Body of pancreas (tissue), 4 donors: ENCODE measurements around the gene BRAP. TPM values are rescaled to one million over a fixed set of nuclear protein-coding genes. Genes with fewer than 3 reads are reported as not detected.
A peak's percentile ranks its signal among the peaks of the same experiment; 100 is the strongest.
"Not testable (repeated sequence)": the region's sequence is repeated elsewhere in the genome, so short reads cannot be mapped to it uniquely, and the experiment has no call there.

Experiments
- ATAC-seq: fragments of 150-250 bp; one replicate; pipeline ENCODE4 v1.9.1; 2016
- DNase-seq, 4 donors: peaks; one replicate each; pipeline ENCODE4 v3.0.0-alpha.2; 2019
- H3K27ac ChIP-seq, 4 donors: fragments of 200-600 bp; sonication (generic); 1 replicate in 3 of 4; 2 replicates in 1 of 4; pipeline versions ENCODE4 v1.5.1 to v1.6.1; 2016 to 2019; ENCODE audit warnings: mild to moderate bottlenecking in 1 of 4, mixed read lengths in 1 of 4, moderate library complexity in 1 of 4
- H3K27me3 ChIP-seq, 2 donors: fragments of 200-600 bp; sonication (generic); one replicate each; pipeline ENCODE4 v1.6.0; 2016; ENCODE audit warnings: mild to moderate bottlenecking in 1 of 2
- H3K36me3 ChIP-seq, 2 donors: fragments of 200-600 bp; sonication (generic); replicated peaks in 1 of 2; 2 replicates each; pipeline ENCODE4 v1.5.1; 2016; ENCODE audit warnings: low read depth in 2 of 2; ENCODE audit not compliant: insufficient read depth in 1 of 2
- H3K4me1 ChIP-seq: fragments of 200-600 bp; sonication (generic); one replicate; pipeline ENCODE4 v1.6.0; 2016
- H3K4me3 ChIP-seq, 2 donors: fragments of 200-600 bp; sonication (generic); 1 replicate in 1 of 2; 2 replicates in 1 of 2; pipeline ENCODE4 v1.5.1; 2016 to 2019
- H3K9me3 ChIP-seq, 3 donors: fragments of 200-600 bp; sonication (generic); 1 replicate in 2 of 3; 2 replicates in 1 of 3; pipeline ENCODE4 v1.5.1; 2016
- POLR2A ChIP-seq, 3 donors: fragments of 450-650 bp; IDR thresholded peaks; one replicate each; pipeline ENCODE4 v1.6.1; 2016; ENCODE audit warnings: antibody characterized with exemption in 3 of 3, mild to moderate bottlenecking in 2 of 3
- WGBS, 2 donors: methylation state at CpG; one replicate each; pipeline ENCODE4 v1.1.5; 2017; 5-methylcytosine and 5-hydroxymethylcytosine counted together
- intact Hi-C: fragments of 100-400 bp; cut with DNase I; formaldehyde crosslinking; loops from one replicate; pipeline ENCODE4 v1.15.1; 2023
- total RNA-seq, 2 donors: library from RNA; depleted of rRNA; stranded (reverse); fragments of >200 nt; gene quantifications; one replicate each; pipeline ENCODE4 v1.1.0, GENCODE V29; 2016
- TF ChIP-seq, protein P1 (sequence below), 7 experiments: fragments of 450-650 bp in 4 of 7; fragments of 200-600 bp in 3 of 7; sonication (generic) in 3 of 7; IDR thresholded peaks; one replicate each; pipeline ENCODE4 v1.5.1; 2016 to 2019; ENCODE audit warnings: antibody characterized with exemption in 7 of 7

Gene BRAP
- total RNA-seq, 2 donors from 2014 or later = 5.6 to 8.8 TPM

DNA sequence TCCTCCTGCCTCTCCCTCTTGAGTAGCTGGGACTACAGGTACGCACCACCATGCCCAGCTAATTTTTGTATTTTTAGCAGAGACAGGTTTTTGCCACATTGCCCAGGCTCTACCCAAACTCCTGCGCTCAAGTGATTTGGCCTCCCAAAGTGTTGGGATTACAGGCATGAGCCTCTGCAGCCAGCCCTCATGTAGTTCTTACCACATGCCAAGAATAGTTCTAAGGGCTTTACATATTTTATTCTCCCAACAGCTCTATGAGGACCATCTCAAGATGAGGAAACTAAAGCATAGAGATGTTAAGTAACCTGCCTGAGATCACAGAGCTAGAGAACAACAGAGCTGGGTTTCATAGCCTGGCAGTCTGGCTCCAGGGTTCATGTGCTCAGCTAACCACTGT lies 43.0 kb upstream of the BRAP start:
- intact Hi-C loops = no loop called here
- TF ChIP-seq POLR2A (IDR thresholded peaks at IDR 0.05) = no peak
- TF ChIP-seq, protein P1, sequence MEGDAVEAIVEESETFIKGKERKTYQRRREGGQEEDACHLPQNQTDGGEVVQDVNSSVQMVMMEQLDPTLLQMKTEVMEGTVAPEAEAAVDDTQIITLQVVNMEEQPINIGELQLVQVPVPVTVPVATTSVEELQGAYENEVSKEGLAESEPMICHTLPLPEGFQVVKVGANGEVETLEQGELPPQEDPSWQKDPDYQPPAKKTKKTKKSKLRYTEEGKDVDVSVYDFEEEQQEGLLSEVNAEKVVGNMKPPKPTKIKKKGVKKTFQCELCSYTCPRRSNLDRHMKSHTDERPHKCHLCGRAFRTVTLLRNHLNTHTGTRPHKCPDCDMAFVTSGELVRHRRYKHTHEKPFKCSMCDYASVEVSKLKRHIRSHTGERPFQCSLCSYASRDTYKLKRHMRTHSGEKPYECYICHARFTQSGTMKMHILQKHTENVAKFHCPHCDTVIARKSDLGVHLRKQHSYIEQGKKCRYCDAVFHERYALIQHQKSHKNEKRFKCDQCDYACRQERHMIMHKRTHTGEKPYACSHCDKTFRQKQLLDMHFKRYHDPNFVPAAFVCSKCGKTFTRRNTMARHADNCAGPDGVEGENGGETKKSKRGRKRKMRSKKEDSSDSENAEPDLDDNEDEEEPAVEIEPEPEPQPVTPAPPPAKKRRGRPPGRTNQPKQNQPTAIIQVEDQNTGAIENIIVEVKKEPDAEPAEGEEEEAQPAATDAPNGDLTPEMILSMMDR (IDR thresholded peaks at IDR 0.05) = no peak
- ATAC-seq (no peak), DNase-seq (no peak)
- Histone ChIP-seq H3K27ac (no peak overlapping the region), H3K4me3 (no peak overlapping the region), H3K27me3 (no peaks in the 10 kb centered on the region), H3K36me3 (peaks cover 0 to 2% of the 10 kb centered on the region in 2 donors), H3K4me1 (no peaks in the 10 kb centered on the region), H3K9me3 (no peaks in the 10 kb centered on the region)
- WGBS, 2 donors = 97 to 100% methylated on average over 2 of the region's 2 CpGs

DNA sequence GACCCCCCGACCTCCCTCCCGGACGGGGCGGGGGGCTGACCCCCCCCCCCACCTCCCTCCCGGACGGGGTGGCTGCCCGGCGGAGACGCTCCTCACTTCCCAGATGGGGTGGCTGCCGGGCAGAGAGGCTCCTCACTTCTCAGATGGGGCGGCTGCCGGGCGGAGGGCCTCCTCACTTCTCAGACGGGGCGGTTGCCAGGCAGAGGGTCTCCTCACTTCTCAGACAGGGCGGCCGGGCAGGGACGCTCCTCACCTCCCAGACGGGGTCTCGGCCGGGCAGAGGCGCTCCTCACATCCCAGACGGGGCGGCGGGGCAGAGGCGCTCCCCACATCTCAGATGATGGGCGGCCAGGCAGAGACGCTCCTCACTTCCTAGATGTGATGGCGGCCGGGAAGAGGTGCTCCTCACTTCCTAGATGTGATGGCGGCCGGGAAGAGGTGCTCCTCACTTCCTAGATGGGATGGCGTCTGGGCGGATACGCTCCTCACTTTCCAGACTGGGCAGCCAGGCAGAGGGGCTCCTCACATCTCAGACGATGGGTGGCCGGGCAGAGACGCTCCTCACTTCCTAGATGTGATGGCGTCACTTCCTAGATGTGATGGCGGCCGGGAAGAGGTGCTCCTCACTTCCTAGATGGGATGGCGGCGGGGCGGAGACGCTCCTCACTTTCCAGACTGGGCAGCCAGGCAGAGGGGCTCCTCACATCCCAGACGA lies 38.0 kb upstream of the BRAP start:
- DNase-seq, H3K9me3 ChIP-seq, H3K36me3 ChIP-seq, H3K4me1 ChIP-seq, H3K4me3 ChIP-seq, H3K27me3 ChIP-seq, intact Hi-C loops, H3K27ac ChIP-seq, ATAC-seq: not testable (repeated sequence)
- whole genome bisulfite sequencing, 2 donors = 93 to 97% methylated on average over 3 to 16 of the region's 46 CpGs

DNA sequence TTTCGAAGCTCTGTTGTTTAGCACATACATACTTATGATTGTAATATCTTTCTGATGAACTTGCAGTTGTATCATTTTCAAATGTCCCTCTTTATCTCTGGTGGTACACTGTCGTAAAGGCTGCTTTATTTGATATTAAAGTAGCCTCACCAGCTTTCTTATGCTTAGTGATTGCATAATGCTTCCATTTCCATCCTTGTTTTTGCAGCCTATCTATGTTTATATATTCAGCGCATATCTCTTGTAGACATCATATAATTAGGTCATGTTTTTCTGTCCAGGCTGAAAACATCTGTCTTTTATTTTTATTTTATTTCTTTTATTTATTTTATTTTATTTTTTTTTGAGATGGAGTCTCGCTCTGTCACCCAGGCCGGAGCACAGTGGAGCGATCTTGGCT lies 34.7 kb upstream of the BRAP start:
- no peak for DNase-seq
- intact Hi-C loops = no loop called here
- peaks cover 8 to 11% of the 10 kb centered on the region in 2 donors for H3K36me3 ChIP-seq
- H3K4me3 ChIP-seq = no peak overlapping the region
- no peak for ATAC-seq
- no peaks in the 10 kb centered on the region for H3K27me3 ChIP-seq
- no peaks in the 10 kb centered on the region for H3K9me3 ChIP-seq
- WGBS, 2 donors = 93 to 98% methylated on average over 6 of the region's 6 CpGs
- no peaks in the 10 kb centered on the region for H3K4me1 ChIP-seq
- no peak overlapping the region for H3K27ac ChIP-seq
- no peak for TF ChIP-seq POLR2A (IDR thresholded peaks at IDR 0.05)
- TF ChIP-seq, protein P1 (IDR thresholded peaks at IDR 0.05) = no peak

DNA sequence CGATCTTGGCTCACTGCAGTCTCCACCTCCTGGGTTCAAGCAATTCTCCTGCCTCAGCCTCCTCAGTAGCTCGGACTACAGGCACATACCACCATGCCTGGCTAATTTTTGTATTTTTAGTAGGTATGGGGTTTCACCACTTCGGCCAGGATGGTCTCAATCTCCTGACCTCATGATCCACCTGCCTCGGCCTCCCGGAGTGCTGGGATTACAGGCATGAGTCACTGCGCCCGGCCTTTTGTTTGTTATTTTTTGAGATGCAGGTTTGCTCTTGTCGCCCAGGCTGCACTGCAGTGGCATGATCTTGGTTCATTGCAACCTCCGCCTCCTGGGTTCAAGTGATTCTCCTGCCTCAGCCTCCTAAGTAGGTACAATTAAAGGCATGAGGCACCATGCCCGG lies 33.6 kb upstream of the BRAP start:
- H3K9me3 ChIP-seq, ATAC-seq, H3K4me1 ChIP-seq, DNase-seq, intact Hi-C loops, H3K27ac ChIP-seq, H3K27me3 ChIP-seq, H3K4me3 ChIP-seq: not testable (repeated sequence)
- WGBS, 2 donors = 90 to 94% methylated on average over 10 of the region's 10 CpGs
- peaks cover 8 to 11% of the 10 kb centered on the region in 2 donors for H3K36me3 ChIP-seq

DNA sequence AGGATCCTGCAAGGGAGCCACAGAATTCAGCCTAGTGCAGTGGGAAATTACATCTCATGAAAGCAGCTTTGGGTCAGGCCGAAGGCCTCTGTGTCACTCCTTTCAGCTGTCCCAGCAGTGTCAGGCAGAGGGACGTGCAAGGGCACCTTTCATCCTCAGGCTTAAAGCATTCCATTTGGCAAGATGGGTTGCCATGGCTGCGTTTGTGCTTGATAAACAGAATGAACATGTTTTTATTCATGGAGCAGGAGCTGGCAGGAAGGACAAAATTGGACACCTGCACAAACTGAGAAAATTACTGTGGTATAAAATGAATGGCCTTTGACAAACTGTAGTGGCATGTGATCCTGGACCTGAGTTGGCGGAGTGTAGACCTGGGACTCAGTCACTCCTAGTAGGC lies 29.5 kb upstream of the BRAP start:
- intact Hi-C loops = no loop called here
- no peaks in the 10 kb centered on the region for H3K9me3 ChIP-seq
- no peaks in the 10 kb centered on the region for H3K27me3 ChIP-seq
- H3K27ac ChIP-seq = no peak overlapping the region
- WGBS, 2 donors = 70 to 80% methylated on average over 4 of the region's 4 CpGs
- H3K36me3 ChIP-seq = peaks cover 12 to 17% of the 10 kb centered on the region in 2 donors
- no peaks in the 10 kb centered on the region for H3K4me1 ChIP-seq
- ATAC-seq (no peak), DNase-seq (peak in 2 of 4 donors; percentile 8 to 15)
- no peak overlapping the region for H3K4me3 ChIP-seq
- TF ChIP-seq POLR2A (IDR thresholded peaks at IDR 0.05) = no peak
- TF ChIP-seq, protein P1 (IDR thresholded peaks at IDR 0.05) = no peak

DNA sequence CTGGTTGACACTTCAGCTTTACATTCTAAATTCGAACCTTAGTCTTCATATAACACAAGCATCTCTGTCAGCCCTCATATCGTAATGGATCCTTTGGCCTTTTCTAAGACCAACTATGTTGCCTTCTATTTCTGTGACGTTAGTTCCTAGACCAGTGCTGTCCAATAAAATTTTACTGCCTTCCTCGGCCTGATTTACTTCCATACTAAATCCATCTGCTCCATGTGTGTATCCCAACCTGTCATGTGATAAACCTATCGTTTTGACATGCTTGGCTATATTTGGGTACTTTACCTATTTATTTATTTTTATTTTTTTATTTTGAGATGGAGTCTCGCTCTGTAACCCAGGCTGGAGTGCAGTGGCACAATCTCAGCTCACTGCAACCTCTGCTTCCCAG lies 20.4 kb upstream of the BRAP start:
- Histone ChIP-seq H3K4me3 (no peak overlapping the region), H3K4me1 (no peaks in the 10 kb centered on the region), H3K36me3 (peaks cover 7 to 17% of the 10 kb centered on the region in 2 donors), H3K27ac (no peak overlapping the region), H3K9me3 (no peaks in the 10 kb centered on the region), H3K27me3 (no peaks in the 10 kb centered on the region)
- no peak for DNase-seq
- ATAC-seq = no peak
- intact Hi-C loops = no loop called here
- TF ChIP-seq, protein P1 (IDR thresholded peaks at IDR 0.05) = no peak
- TF ChIP-seq POLR2A (IDR thresholded peaks at IDR 0.05) = no peak
- WGBS, 2 donors = 73 to 89% methylated on average over 6 of the region's 6 CpGs
